IMR-90 (cell line): ENCODE results near the gene ENTPD3. TPM values are rescaled to one million over a fixed set of nuclear protein-coding genes. Genes with fewer than 3 reads are reported as not detected.

Source experiments
- ATAC-seq: fragments of 200-7000 bp; cut with Tn5 transposase; 2 replicates; pipeline ENCODE4 v1.9.1; 2020; ENCODE audit warnings: low read depth, mild to moderate bottlenecking, moderate library complexity
- BruUV-seq: library from RNA; stranded (reverse); fragments of 400-500 nt; replicated peaks from 2 replicates; lab custom pipeline; 2021; lab: Mats Ljungman, UMichigan
- CTCF ChIA-PET: fragments of 300-600 bp; formaldehyde crosslinking; extraction: SDS; loops from one replicate; lab custom pipeline; 2021; ENCODE audit warnings: antibody characterized with exemption; lab: Yijun Ruan, JAX
- POLR2A ChIA-PET: fragments of 300-600 bp; sonication (Branson Sonifier 250); formaldehyde crosslinking; loops from one replicate; lab custom pipeline; 2022; ENCODE audit warnings: antibody characterized with exemption; ENCODE audit not compliant: unreplicated experiment; lab: Charles Lee
- DNase-seq: peaks from one replicate; pipeline ENCODE4 v3.0.0; 2013
- H2AFZ ChIP-seq: replicated peaks from 2 replicates; pipeline ENCODE3; 2013; ENCODE audit warnings: low read length, mild to moderate bottlenecking; ENCODE audit not compliant: poor library complexity
- H2AK5ac ChIP-seq: 2 replicates; pipeline ENCODE4 v1.6.1; 2013; ENCODE audit warnings: low read depth, low read length, inconsistent platforms
- H2AK9ac ChIP-seq: replicated peaks from 2 replicates; pipeline ENCODE3; 2013; ENCODE audit warnings: mild to moderate bottlenecking, low read depth, low read length, moderate library complexity; ENCODE audit not compliant: poor library complexity
- H2BK120ac ChIP-seq: 2 replicates; pipeline ENCODE4 v1.6.1; 2013; ENCODE audit warnings: low read depth, low read length, inconsistent platforms
- H2BK15ac ChIP-seq: 3 replicates; pipeline ENCODE4 v1.6.1; 2013; ENCODE audit warnings: low read depth, low read length, inconsistent platforms
- H2BK20ac ChIP-seq: 2 replicates; pipeline ENCODE4 v1.6.1; 2013; ENCODE audit warnings: low read depth, mild to moderate bottlenecking, inconsistent platforms, low read length, moderate library complexity
- H2BK5ac ChIP-seq: 2 replicates; pipeline ENCODE4 v1.6.1; 2013; ENCODE audit warnings: mild to moderate bottlenecking, low read depth, low read length, inconsistent platforms; ENCODE audit not compliant: poor library complexity, severe bottlenecking
- H3K14ac ChIP-seq: replicated peaks from 2 replicates; pipeline ENCODE4 v1.6.1; 2013; ENCODE audit warnings: low read depth, low read length, inconsistent platforms
- H3K18ac ChIP-seq: 2 replicates; pipeline ENCODE4 v1.6.1; 2013; ENCODE audit warnings: low read depth, low read length, control low read depth
- H3K23ac ChIP-seq: 2 replicates; pipeline ENCODE4 v1.6.1; 2013; ENCODE audit warnings: low read depth, low read length, inconsistent platforms
- H3K27ac ChIP-seq: 2 replicates; pipeline ENCODE4 v1.5.1; 2013; ENCODE audit warnings: mild to moderate bottlenecking, control low read depth, low read length; ENCODE audit not compliant: insufficient read depth
- H3K27me3 ChIP-seq: 2 replicates; pipeline ENCODE4 v1.6.1; 2013; ENCODE audit warnings: low read length; ENCODE audit not compliant: control insufficient read depth, insufficient read depth
- H3K36me3 ChIP-seq: 2 replicates; pipeline ENCODE4 v1.6.1; 2013; ENCODE audit warnings: low read length, mixed read lengths; ENCODE audit not compliant: control insufficient read depth, insufficient read depth
- H3K4ac ChIP-seq: 2 replicates; pipeline ENCODE4 v1.6.1; 2013; ENCODE audit warnings: low read depth, low read length, inconsistent platforms
- H3K4me1 ChIP-seq: 2 replicates; pipeline ENCODE4 v1.6.1; 2013; ENCODE audit warnings: low read length, mixed read lengths; ENCODE audit not compliant: control insufficient read depth, insufficient read depth
- H3K4me2 ChIP-seq: 2 replicates; pipeline ENCODE4 v1.6.1; 2013; ENCODE audit warnings: low read depth, mild to moderate bottlenecking, control low read depth, low read length, moderate library complexity
- H3K4me3 ChIP-seq: 2 replicates; pipeline ENCODE4 v1.5.1; 2013; ENCODE audit warnings: low read depth, mild to moderate bottlenecking, control low read depth, low read length, moderate library complexity; ENCODE audit not compliant: insufficient read depth
- H3K56ac ChIP-seq: 2 replicates; pipeline ENCODE4 v1.6.1; 2013; ENCODE audit warnings: low read length, inconsistent platforms; ENCODE audit not compliant: insufficient read depth; ENCODE audit errors: extremely low read depth
- H3K79me1 ChIP-seq, 2 experiments: 2 replicates each; pipeline ENCODE4 v1.6.1; 2013; ENCODE audit warnings: low read length in 2 of 2, inconsistent platforms in 1 of 2, low read depth in 1 of 2
- H3K9ac ChIP-seq: 2 replicates; pipeline ENCODE4 v1.6.1; 2013; ENCODE audit warnings: low read depth, low read length, control low read depth
- H3K9me1 ChIP-seq: 2 replicates; pipeline ENCODE4 v1.6.1; 2013; ENCODE audit warnings: low read length, inconsistent platforms; ENCODE audit not compliant: insufficient read depth
- H3K9me3 ChIP-seq: 2 replicates; pipeline ENCODE4 v1.6.1; 2013; ENCODE audit warnings: low read length; ENCODE audit not compliant: control insufficient read depth, insufficient read depth
- H4K20me1 ChIP-seq: 2 replicates; pipeline ENCODE4 v1.6.1; 2013; ENCODE audit warnings: low read length, inconsistent platforms; ENCODE audit not compliant: insufficient read depth
- H4K5ac ChIP-seq: 2 replicates; pipeline ENCODE4 v1.6.1; 2013; ENCODE audit warnings: mild to moderate bottlenecking, low read depth, low read length, control low read depth
- H4K8ac ChIP-seq, 2 experiments: 2 replicates each; pipeline ENCODE4 v1.6.1; 2013; ENCODE audit warnings: low read depth in 2 of 2, low read length in 2 of 2, control low read depth in 1 of 2, inconsistent platforms in 1 of 2
- H4K91ac ChIP-seq: 2 replicates; pipeline ENCODE4 v1.6.1; 2013; ENCODE audit warnings: low read depth, low read length, inconsistent platforms; ENCODE audit not compliant: insufficient read depth
- CHD1 ChIP-seq: IDR thresholded peaks from 2 replicates; pipeline ENCODE4 v1.6.1; 2012; ENCODE audit warnings: low read depth, low read length, improper control_type of control experiment
- MAZ ChIP-seq: IDR thresholded peaks from 2 replicates; pipeline ENCODE4 v1.6.1; 2012; ENCODE audit warnings: low read depth, mild to moderate bottlenecking, low read length, improper control_type of control experiment, moderate library complexity, borderline replicate concordance
- WGBS, 2 experiments: methylation state at CpG; one replicate each; pipeline versions ENCODE4 v1.1.5 to v1.1.7; 2013; ENCODE audit warnings: missing lambda C conversion rate in 2 of 2; ENCODE audit not compliant: insufficient read length in 1 of 2; ENCODE audit errors: extremely low coverage in 2 of 2; 5-methylcytosine and 5-hydroxymethylcytosine counted together
- dilution Hi-C: fragments of 300-500 bp; cut with HindIII; formaldehyde crosslinking; loops from one replicate; pipeline ENCODE4 v1.14.3; 2018; ENCODE audit warnings: low sequenced_read_pairs; ENCODE audit not compliant: unreplicated experiment
- in situ Hi-C: fragments of 300-500 bp; cut with MboI; formaldehyde crosslinking; loops from 3 replicates; pipeline ENCODE4 v1.14.3; 2019; ENCODE audit warnings: low sequenced_read_pairs, inconsistent platforms, mixed read lengths
- intact Hi-C: fragments of 100-400 bp; cut with micrococcal nuclease; formaldehyde crosslinking; loops from 2 replicates; pipeline ENCODE4 v1.10.0; 2022
- polyA plus RNA-seq, 3 experiments: library from polyadenylated mRNA; depleted of rRNA; stranded (reverse); fragments of >200 nt; gene quantifications; 2 replicates each; pipeline ENCODE4 v1.2.3, GENCODE V29; 2012; ENCODE audit warnings: low replicate concordance in 1 of 3
- total RNA-seq: library from RNA; depleted of rRNA; stranded (reverse); fragments of >200 nt; gene quantifications from 2 replicates; pipeline ENCODE4 v1.2.3, GENCODE V29; 2012

ENTPD3 gene
- total and polyA plus RNA-seq, 2 of the 4 experiments (the other 2 are of a cell fraction), result not detected

DNA sequence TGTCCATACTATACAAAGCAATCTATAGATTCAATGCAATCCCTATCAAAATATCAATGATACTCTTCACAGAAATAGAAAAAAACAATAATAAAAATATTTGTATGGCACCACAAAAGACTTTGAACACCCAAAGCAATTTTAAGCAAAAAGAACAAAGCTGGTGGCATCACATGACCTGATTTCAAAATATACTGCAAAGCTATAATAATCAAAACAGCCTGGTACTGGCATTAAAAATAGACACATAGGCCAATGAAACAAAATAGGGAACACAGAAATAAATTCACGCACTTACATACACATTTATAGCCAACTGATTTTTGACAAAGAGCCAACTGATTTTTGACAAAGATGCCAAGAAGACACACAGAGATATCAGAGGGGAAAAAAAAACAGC is 9.2 kb upstream of the ENTPD3 start:
- Histone ChIP-seq H3K14ac (no peak overlapping the region), H2AK9ac (no peak overlapping the region), H3K9me1 (no peaks in the 10 kb centered on the region), H3K27me3 (no peaks in the 10 kb centered on the region), H3K18ac (no peak overlapping the region), H2BK120ac (no peak overlapping the region), H2BK15ac (no peak overlapping the region), H3K23ac (no peak overlapping the region), H3K36me3 (no peaks in the 10 kb centered on the region), H3K4me2 (no peak overlapping the region), H3K79me1 (no peaks in the 10 kb centered on the region), H4K20me1 (no peaks in the 10 kb centered on the region), H2AK5ac (no peak overlapping the region), H4K8ac (no peak overlapping the region), H3K4me1 (no peaks in the 10 kb centered on the region), H3K4me3 (no peak overlapping the region), H2BK20ac (no peak overlapping the region), H2AFZ (no peak overlapping the region), H3K4ac (no peak overlapping the region), H3K9ac (no peak overlapping the region), H3K56ac (no peak overlapping the region), H3K27ac (no peak overlapping the region), H4K5ac (no peak overlapping the region), H3K9me3 (no peaks in the 10 kb centered on the region), H4K91ac (no peak overlapping the region), H2BK5ac (no peak overlapping the region)
- ChIA-PET POLR2A (no interaction called here), CTCF (no interaction called here)
- no TSS peak for BruUV-seq
- no peak for TF ChIP-seq CHD1
- TF ChIP-seq MAZ, result no peak
- no CpG with 5 or more reads among the region's 1 CpG for WGBS, 2 experiments
- in situ Hi-C loops, result no loop called here
- no peak for ATAC-seq
- DNase-seq, result no peak
- intact Hi-C loops, result no loop called here
- dilution Hi-C loops, result no loop called here
